Endothelial cell of umbilical vein (primary cell): Measurements from ENCODE around the gene ZNF568. TPM values are rescaled to one million over a fixed set of nuclear protein-coding genes. Genes with fewer than 3 reads are reported as not detected.

Experiments
- BruUV-seq: library from RNA; stranded (reverse); fragments of 400-500 nt; replicated peaks from 2 replicates; lab custom pipeline; 2021; lab: Mats Ljungman, UMichigan
- CTCF ChIA-PET: fragments of 300-600, 350-600 bp; sonication (Branson Sonifier 250); formaldehyde crosslinking; loops from one replicate; lab custom pipeline; 2021; ENCODE audit warnings: antibody characterized with exemption, inconsistent platforms; lab: Charles Lee
- POLR2A ChIA-PET: fragments of 300-600, 350-600 bp; sonication (Branson Sonifier 250); formaldehyde crosslinking; loops from one replicate; lab custom pipeline; 2021; ENCODE audit warnings: antibody characterized with exemption, inconsistent platforms; lab: Charles Lee
- DNase-seq: peaks from one replicate; pipeline ENCODE4 v3.0.0-alpha.2; 2011; ENCODE audit warnings: low read depth, low spot score
- FAIRE-seq: peaks from 2 replicates; lab custom pipeline; 2011; peaks lifted over from hg19 to GRCh38; lab: Jason Lieb, UNC
- H2AFZ ChIP-seq: 2 replicates; pipeline ENCODE4 v1.6.0; 2012; ENCODE audit warnings: low read depth, low read length, control low read depth, inconsistent platforms
- H3K27ac ChIP-seq: 2 replicates; pipeline ENCODE4 v1.5.1; 2011; ENCODE audit warnings: low read depth, mild to moderate bottlenecking, control low read depth, low read length, moderate library complexity; ENCODE audit not compliant: insufficient read depth
- H3K27me3 ChIP-seq, 2 experiments: 2 replicates each; pipeline versions ENCODE4 v1.6.0 to v1.6.1; 2011; ENCODE audit warnings: low read length in 2 of 2, mixed read lengths in 1 of 2; ENCODE audit not compliant: control insufficient read depth in 2 of 2, insufficient read depth in 2 of 2
- H3K36me3 ChIP-seq, 2 experiments: 2 replicates in 1 of 2; 3 replicates in 1 of 2; pipeline ENCODE4 v1.5.1; 2011; ENCODE audit warnings: low read length in 2 of 2, mild to moderate bottlenecking in 1 of 2, moderate library complexity in 1 of 2; ENCODE audit not compliant: control insufficient read depth in 2 of 2, insufficient read depth in 2 of 2; ENCODE audit errors: extremely low read depth in 1 of 2
- H3K4me1 ChIP-seq: 3 replicates; pipeline ENCODE4 v1.5.1; 2011; ENCODE audit warnings: mild to moderate bottlenecking, low read length; ENCODE audit not compliant: control insufficient read depth, insufficient read depth; ENCODE audit errors: extremely low read depth
- H3K4me2 ChIP-seq: 2 replicates; pipeline ENCODE4 v1.6.1; 2011; ENCODE audit warnings: low read length, control low read depth, mixed read lengths; ENCODE audit not compliant: insufficient read depth
- H3K4me3 ChIP-seq, 3 experiments: fragments of 200-600 bp in 1 of 3; sonication (generic), shearing (Covaris generic) in 1 of 3; replicated peaks in 1 of 3; 2 replicates each; pipeline ENCODE4 v1.5.1; 2011 to 2016; ENCODE audit warnings: control low read depth in 3 of 3, low read length in 3 of 3, mild to moderate bottlenecking in 2 of 3, inconsistent platforms in 1 of 3, low read depth in 1 of 3, moderate library complexity in 1 of 3; ENCODE audit not compliant: insufficient read depth in 1 of 3
- H3K79me2 ChIP-seq: 2 replicates; pipeline ENCODE4 v1.6.0; 2012; ENCODE audit warnings: low read length, inconsistent platforms; ENCODE audit not compliant: control insufficient read depth, insufficient read depth
- H3K9ac ChIP-seq: replicated peaks from 2 replicates; pipeline ENCODE3; 2011; ENCODE audit warnings: low read length, control low read depth; ENCODE audit not compliant: insufficient read depth; ENCODE audit errors: extremely low read depth
- H3K9me1 ChIP-seq: replicated peaks from 3 replicates; pipeline ENCODE4 v1.6.0; 2011; ENCODE audit warnings: mild to moderate bottlenecking, low read length; ENCODE audit not compliant: control insufficient read depth, insufficient read depth; ENCODE audit errors: extremely low read depth
- H3K9me3 ChIP-seq: replicated peaks from 2 replicates; pipeline ENCODE4 v1.5.1; 2012; ENCODE audit warnings: low read length, inconsistent platforms; ENCODE audit not compliant: control insufficient read depth, insufficient read depth
- H4K20me1 ChIP-seq: replicated peaks from 2 replicates; pipeline ENCODE3; 2011; ENCODE audit warnings: mild to moderate bottlenecking, low read length; ENCODE audit not compliant: control insufficient read depth, insufficient read depth; ENCODE audit errors: extremely low read depth
- CTCF ChIP-seq, 2 donors: IDR thresholded peaks; 1 replicate in 1 of 2; 2 replicates in 1 of 2; pipeline ENCODE4 v1.5.1; 2011; ENCODE audit warnings: low read length in 2 of 2, mild to moderate bottlenecking in 2 of 2, moderate library complexity in 2 of 2, control low read depth in 1 of 2, inconsistent platforms in 1 of 2, low read depth in 1 of 2; ENCODE audit not compliant: insufficient read depth in 1 of 2; ENCODE audit errors: extremely low read depth in 1 of 2
- EZH2 ChIP-seq: IDR thresholded peaks from 2 replicates; pipeline ENCODE4 v1.6.1; 2012; ENCODE audit warnings: borderline replicate concordance, low read depth, mild to moderate bottlenecking, moderate library complexity, low read length, inconsistent platforms; ENCODE audit not compliant: severe bottlenecking
- FOS ChIP-seq: IDR thresholded peaks from 2 replicates; pipeline ENCODE4 v1.6.1; 2011; ENCODE audit warnings: mild to moderate bottlenecking, low read length, moderate library complexity, borderline replicate concordance; ENCODE audit not compliant: insufficient read depth
- GATA2 ChIP-seq: IDR thresholded peaks from 2 replicates; pipeline ENCODE4 v1.7.0; 2011; ENCODE audit warnings: low read depth, mild to moderate bottlenecking, moderate library complexity, mixed read lengths, low read length; ENCODE audit not compliant: insufficient read length, insufficient read depth
- JUN ChIP-seq: IDR thresholded peaks from 2 replicates; pipeline ENCODE4 v1.6.1; 2011; ENCODE audit warnings: borderline replicate concordance, low read depth; ENCODE audit not compliant: insufficient read length, insufficient read depth
- MAX ChIP-seq: IDR thresholded peaks from 2 replicates; pipeline ENCODE4 v1.6.1; 2011; ENCODE audit not compliant: insufficient read depth, insufficient read length
- MYC ChIP-seq: IDR thresholded peaks from one replicate; pipeline ENCODE4 v1.6.1; 2011; ENCODE audit warnings: mild to moderate bottlenecking, low read depth, low read length
- POLR2A ChIP-seq: IDR thresholded peaks from 2 replicates; pipeline ENCODE4 v1.6.1; 2012; ENCODE audit warnings: low read depth, mild to moderate bottlenecking, control low read depth, low read length
- POLR2AphosphoS5 ChIP-seq: IDR thresholded peaks from 2 replicates; pipeline ENCODE4 v1.6.1; 2012; ENCODE audit warnings: low read depth, mild to moderate bottlenecking, control low read depth, low read length, moderate library complexity; ENCODE audit not compliant: insufficient read depth
- dilution Hi-C: fragments of 300-500 bp; cut with MboI; formaldehyde crosslinking; loops from one replicate; pipeline ENCODE4 v1.15.0; 2019; ENCODE audit warnings: low sequenced_read_pairs; ENCODE audit not compliant: extremely low pct_ligation_motif_present
- intact Hi-C: fragments of 100-400 bp; cut with micrococcal nuclease; formaldehyde crosslinking; loops from one replicate; pipeline ENCODE4 v1.10.0; 2022
- polyA plus RNA-seq, 4 experiments: library from polyadenylated mRNA; depleted of rRNA in 3 of 4; stranded (reverse) in 3 of 4; unstranded in 1 of 4; fragments of >200 nt; gene quantifications; 2 replicates each; pipeline versions ENCODE4 v1.2.1 to v1.2.3, GENCODE V29; 2011 to 2012; ENCODE audit warnings: missing spikeins in 1 of 4
- total RNA-seq: library from RNA; stranded (reverse); gene quantifications from 2 replicates; pipeline ENCODE4 v1.2.3, GENCODE V29; 2021

The ZNF568 gene
- total and polyA plus RNA-seq, 2 donors (not counting 3 experiments of a cell fraction or from before 2014, with no cell fraction given) = 3.1 to 6.4 TPM

GRCh38 chr19:36997152-36997842, 81.2 kb downstream of the ZNF568 start:
- no peaks in the 10 kb centered on the region for H3K36me3 ChIP-seq
- no TSS peak for BruUV-seq
- H3K4me1 ChIP-seq = no peaks in the 10 kb centered on the region
- ChIA-PET CTCF (no interaction called here), POLR2A (no interaction called here)
- H4K20me1 ChIP-seq = no peaks in the 10 kb centered on the region
- H3K4me2 ChIP-seq = no peak overlapping the region
- FAIRE-seq (no peak), DNase-seq (no peak)
- H3K9me3 ChIP-seq = peaks cover 5% of the 10 kb centered on the region
- no peak overlapping the region for H3K4me3 ChIP-seq
- no peak for TF ChIP-seq POLR2A
- no peak for TF ChIP-seq POLR2AphosphoS5
- TF ChIP-seq FOS = no peak
- TF ChIP-seq JUN = no peak
- dilution Hi-C loops (no loop called here), intact Hi-C loops (no loop called here)
- H3K27me3 ChIP-seq = no peaks in the 10 kb centered on the region
- H3K27ac ChIP-seq = no peak overlapping the region
- no peak overlapping the region for H3K9ac ChIP-seq
- H2AFZ ChIP-seq = no peak overlapping the region
- H3K79me2 ChIP-seq = no peaks in the 10 kb centered on the region
- H3K9me1 ChIP-seq = no peaks in the 10 kb centered on the region

- dilution Hi-C loops = no loop called here
- Histone ChIP-seq H3K9ac (no peak overlapping the region), H3K27ac (no peak overlapping the region), H3K4me2 (no peak overlapping the region), H2AFZ (no peak overlapping the region), H3K9me3 (peaks cover 5% of the 10 kb centered on the region), H3K4me3 (no peak overlapping the region), H3K36me3 (no peaks in the 10 kb centered on the region), H3K27me3 (no peaks in the 10 kb centered on the region), H4K20me1 (no peaks in the 10 kb centered on the region), H3K4me1 (no peaks in the 10 kb centered on the region), H3K79me2 (no peaks in the 10 kb centered on the region), H3K9me1 (no peaks in the 10 kb centered on the region)
- no TSS peak for BruUV-seq
- ChIA-PET CTCF (no interaction called here), POLR2A (no interaction called here)
- FAIRE-seq (no peak), DNase-seq (no peak)
- TF ChIP-seq CTCF (IDR thresholded peaks at IDR 0.05; ENCODE audit: extremely low read depth in 1 of 2, insufficient read depth in 1 of 2, low read depth in 1 of 2, low read length in 2 of 2) = no peak
- no peak for TF ChIP-seq EZH2
- no peak for TF ChIP-seq GATA2
- no peak for TF ChIP-seq POLR2A
- TF ChIP-seq JUN = no peak
- no peak for TF ChIP-seq MAX
- TF ChIP-seq FOS = no peak
- TF ChIP-seq POLR2AphosphoS5 = no peak
- TF ChIP-seq MYC = no peak
- intact Hi-C loops = no loop called here
Observed at GRCh38 chr19:36997843-36998235, 81.7 kb downstream of the ZNF568 start.
